Spleen (tissue), 13 donors: ENCODE data around the gene KIAA2012. TPM values are rescaled to one million over a fixed set of nuclear protein-coding genes. Genes with fewer than 3 reads are reported as not detected.

Experiments used
- DNase-seq: peaks from one replicate; pipeline ENCODE4 v3.0.0-alpha.2; 2020
- H3K27ac ChIP-seq, 8 donors: fragments of 200-600 bp; sonication (generic) in 7 of 8; 1 replicate in 4 of 8; 2 replicates in 4 of 8; pipeline versions ENCODE4 v1.5.0 to v1.8.0; 2016 to 2021; ENCODE audit warnings: inconsistent platforms in 4 of 8, mild to moderate bottlenecking in 4 of 8, moderate library complexity in 1 of 8
- H3K27me3 ChIP-seq, 7 donors: fragments of 200-600 bp; sonication (generic) in 6 of 7; replicated peaks in 1 of 7; 1 replicate in 4 of 7; 2 replicates in 3 of 7; pipeline versions ENCODE4 v1.5.0 to v1.8.0; 2016 to 2021; ENCODE audit warnings: inconsistent platforms in 3 of 7, mild to moderate bottlenecking in 1 of 7
- H3K36me3 ChIP-seq, 6 donors: fragments of 200-600 bp; sonication (generic) in 5 of 6; 1 replicate in 4 of 6; 2 replicates in 2 of 6; pipeline versions ENCODE4 v1.5.0 to v1.8.0; 2016 to 2021; ENCODE audit warnings: inconsistent platforms in 2 of 6
- H3K4me1 ChIP-seq, 6 donors: fragments of 200-600 bp; sonication (generic) in 5 of 6; 1 replicate in 3 of 6; 2 replicates in 3 of 6; pipeline versions ENCODE4 v1.5.0 to v1.8.0; 2016 to 2021; ENCODE audit warnings: inconsistent platforms in 3 of 6
- H3K4me3 ChIP-seq, 8 donors: fragments of 200-600 bp; sonication (generic) in 7 of 8; 1 replicate in 4 of 8; 2 replicates in 4 of 8; pipeline versions ENCODE4 v1.5.0 to v1.8.0; 2016 to 2021; ENCODE audit warnings: inconsistent platforms in 4 of 8, mild to moderate bottlenecking in 4 of 8, moderate library complexity in 2 of 8
- H3K9me3 ChIP-seq, 8 donors: fragments of 200-600 bp; sonication (generic) in 7 of 8; 1 replicate in 4 of 8; 2 replicates in 4 of 8; pipeline versions ENCODE4 v1.5.0 to v1.8.0; 2016 to 2021; ENCODE audit warnings: inconsistent platforms in 4 of 8
- POLR2A ChIP-seq, 3 donors: fragments of 450-650 bp; IDR thresholded peaks; one replicate each; pipeline ENCODE4 v1.5.1; 2017; ENCODE audit warnings: antibody characterized with exemption in 3 of 3, mild to moderate bottlenecking in 1 of 3
- POLR2AphosphoS5 ChIP-seq, 3 donors: sonication (generic); formaldehyde crosslinking; IDR thresholded peaks; one replicate each; pipeline ENCODE4 v1.5.1; 2017; ENCODE audit warnings: antibody characterized with exemption in 3 of 3
- WGBS, 5 donors: extraction: QIAGEN DNeasy Blood & Tissue Kit in 3 of 5; methylation state at CpG; one replicate each; pipeline versions ENCODE4 v1.1.5 to v1.1.7; 2013 to 2018; 5-methylcytosine and 5-hydroxymethylcytosine counted together
- intact Hi-C: fragments of 100-400 bp; cut with DNase I; formaldehyde crosslinking; loops from one replicate; pipeline ENCODE4 v1.15.0; 2023; ENCODE audit warnings: low total_unique reads
- long read RNA-seq, 2 donors: transcript quantifications; one replicate each; lab custom pipeline, GENCODE V29; 2026
- polyA plus RNA-seq, 3 donors: library from polyadenylated mRNA; stranded (reverse); fragments of 200-250 nt; gene quantifications; one replicate each; pipeline ENCODE4 v1.2.1, GENCODE V29; 2013
- total RNA-seq, 7 donors: library from RNA; depleted of rRNA in 3 of 7; stranded (reverse); fragments of >200 nt in 3 of 7; fragmentation: NEBNext Ultra II Directional in 4 of 7; extraction: Animal tissue kit (Norgen Biotek cat#: 25700) in 4 of 7; gene quantifications; one replicate each; pipeline versions ENCODE4 v1.1.0 to v1.2.1, GENCODE V29; 2016 to 2021
- TF ChIP-seq, protein P1 (sequence below), 11 experiments: fragments of 200-600 bp in 7 of 11; fragments of 450-650 bp in 4 of 11; sonication (generic) in 4 of 11; IDR thresholded peaks in 8 of 11; conservative IDR thresholded peaks in 3 of 11; 1 replicate in 7 of 11; 2 replicates in 4 of 11; pipeline versions ENCODE4 v1.4.0 to v1.8.0; 2016 to 2021; ENCODE audit warnings: antibody characterized with exemption in 11 of 11, inconsistent platforms in 4 of 11, mild to moderate bottlenecking in 1 of 11
- donor health status: healthy with polysubstance abuse.
- donor health status: DM: no; HTN: no; CAD: no; lungs with moderate emphysema.
- donor health status: DM: no; HTN: no; CAD: no.
- donor health status: Bipolar disorder and iron deficiency.
- donor health status: healthy.
- donor health status: DM: no; HTN: no; CAD: no.
- donor health status: DM: yes; HTN: yes; CAD: no.

Gene KIAA2012
- total RNA-seq, result not detected
- not detected for polyA plus RNA-seq
- long read RNA-seq, donor 1, result 0 reads
- long read RNA-seq, donor 2, result 0 reads

DNA sequence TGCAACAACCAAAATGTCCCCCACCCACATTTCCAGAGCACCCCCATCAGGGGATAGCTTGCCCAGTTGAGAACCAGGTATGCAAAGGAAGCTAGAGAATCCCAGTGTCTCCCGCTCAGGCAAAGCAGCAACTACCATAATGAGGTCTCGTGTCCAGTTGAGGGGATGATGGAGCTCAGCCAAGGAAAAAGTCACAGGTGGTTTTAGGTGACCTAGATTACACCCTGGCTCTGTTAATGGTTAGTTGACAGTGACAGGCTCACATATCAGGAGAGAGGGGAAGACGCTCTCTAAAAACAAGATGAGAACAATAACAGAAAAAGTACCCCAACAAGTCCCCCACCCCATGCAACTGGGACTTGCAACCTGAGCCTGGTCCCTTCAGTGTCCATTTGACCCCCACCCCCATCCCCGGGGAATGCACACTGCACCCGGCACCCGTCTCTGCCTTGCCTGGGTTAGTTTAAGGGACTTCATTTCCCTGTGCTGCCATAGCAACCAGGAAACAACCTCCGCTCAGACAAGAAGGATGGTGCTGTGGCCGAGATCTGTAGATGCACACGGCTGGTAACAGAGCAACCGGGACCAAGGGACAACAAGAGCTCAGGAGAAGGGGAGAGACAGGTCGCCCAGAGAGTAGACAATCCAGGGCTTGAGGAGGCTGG, at the start of gene KIAA2012:
KIAA2012 (plus strand) TSS at position 519 of the 665 bp plus-strand sequence. CDS start 373 bp downstream, outside the sequence.
- no peak within 1 kb of the TSS for H3K4me3 ChIP-seq
- no peak for DNase-seq
- WGBS, 5 donors, result 72 to 91% (median 82%) methylated on average over 11 of the region's 11 CpGs
- H3K4me1 ChIP-seq, result no peaks in the 10 kb centered on the region
- intact Hi-C loops, result no loop called here
- no peaks in the 10 kb centered on the region for H3K36me3 ChIP-seq
- no peaks in the 10 kb centered on the region for H3K9me3 ChIP-seq
- H3K27me3 ChIP-seq, result no peaks in the 10 kb centered on the region
- no peak for TF ChIP-seq POLR2AphosphoS5 (IDR thresholded peaks at IDR 0.05)
- TF ChIP-seq, protein P1, sequence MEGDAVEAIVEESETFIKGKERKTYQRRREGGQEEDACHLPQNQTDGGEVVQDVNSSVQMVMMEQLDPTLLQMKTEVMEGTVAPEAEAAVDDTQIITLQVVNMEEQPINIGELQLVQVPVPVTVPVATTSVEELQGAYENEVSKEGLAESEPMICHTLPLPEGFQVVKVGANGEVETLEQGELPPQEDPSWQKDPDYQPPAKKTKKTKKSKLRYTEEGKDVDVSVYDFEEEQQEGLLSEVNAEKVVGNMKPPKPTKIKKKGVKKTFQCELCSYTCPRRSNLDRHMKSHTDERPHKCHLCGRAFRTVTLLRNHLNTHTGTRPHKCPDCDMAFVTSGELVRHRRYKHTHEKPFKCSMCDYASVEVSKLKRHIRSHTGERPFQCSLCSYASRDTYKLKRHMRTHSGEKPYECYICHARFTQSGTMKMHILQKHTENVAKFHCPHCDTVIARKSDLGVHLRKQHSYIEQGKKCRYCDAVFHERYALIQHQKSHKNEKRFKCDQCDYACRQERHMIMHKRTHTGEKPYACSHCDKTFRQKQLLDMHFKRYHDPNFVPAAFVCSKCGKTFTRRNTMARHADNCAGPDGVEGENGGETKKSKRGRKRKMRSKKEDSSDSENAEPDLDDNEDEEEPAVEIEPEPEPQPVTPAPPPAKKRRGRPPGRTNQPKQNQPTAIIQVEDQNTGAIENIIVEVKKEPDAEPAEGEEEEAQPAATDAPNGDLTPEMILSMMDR (IDR thresholded peaks at IDR 0.05 in 8 of 11, conservative IDR thresholded peaks at IDR 0.05 in 3 of 11), result no peak
- no peak for TF ChIP-seq POLR2A (IDR thresholded peaks at IDR 0.05)
- H3K27ac ChIP-seq, result no peak within 1 kb of the TSS

DNA sequence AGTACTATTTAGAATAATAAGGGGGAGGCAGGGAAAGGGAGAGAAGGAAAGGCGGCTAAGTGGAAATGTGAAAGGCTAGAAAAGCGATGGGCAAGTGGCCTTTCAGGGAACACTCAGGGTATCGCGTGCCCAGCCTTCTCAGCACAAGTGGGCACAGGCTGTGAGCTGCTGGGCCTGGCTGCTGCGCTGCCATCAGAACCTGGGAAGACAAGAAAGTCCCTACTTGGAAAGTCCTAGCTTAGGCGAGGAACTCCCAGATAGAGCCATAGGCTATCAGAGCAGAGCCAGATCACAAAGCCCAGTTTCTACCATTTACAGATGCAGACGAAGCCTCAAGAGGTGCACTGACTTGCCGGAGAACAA, 49.2 kb upstream of the KIAA2012 start:
- no peak for DNase-seq
- Histone ChIP-seq H3K9me3 (no peaks in the 10 kb centered on the region), H3K36me3 (no peaks in the 10 kb centered on the region), H3K4me3 (no peak overlapping the region), H3K27ac (no peak overlapping the region), H3K27me3 (peaks cover 0 to 9% (median 0%) of the 10 kb centered on the region in 7 donors), H3K4me1 (no peaks in the 10 kb centered on the region)
- intact Hi-C loops, result no loop called here
- 83 to 94% (median 91%) methylated on average over 8 of the region's 8 CpGs for WGBS, 5 donors
- no peak for TF ChIP-seq POLR2A (IDR thresholded peaks at IDR 0.05)
- TF ChIP-seq, protein P1 (IDR thresholded peaks at IDR 0.05 in 8 of 11, conservative IDR thresholded peaks at IDR 0.05 in 3 of 11), result no peak
- TF ChIP-seq POLR2AphosphoS5 (IDR thresholded peaks at IDR 0.05), result no peak

DNA sequence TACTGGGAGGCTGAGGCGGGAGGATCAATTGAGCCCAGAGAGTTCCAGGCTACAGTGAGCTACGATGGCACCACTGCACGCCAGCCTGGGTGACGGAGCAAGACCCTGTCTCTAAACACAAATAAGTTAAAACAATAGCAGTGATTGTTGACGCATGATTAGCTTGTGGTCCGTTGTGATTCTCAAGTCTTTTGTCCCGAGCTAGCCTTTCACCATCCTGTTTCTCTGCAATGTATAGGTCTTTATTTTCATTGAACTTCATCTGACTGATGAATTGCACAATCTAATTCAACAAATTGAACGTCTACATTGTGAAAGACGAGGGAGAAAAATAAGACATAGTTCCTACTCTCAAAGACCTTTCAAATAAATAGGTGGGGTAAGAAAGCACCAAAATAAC, 48.2 kb upstream of the KIAA2012 start:
- no peak overlapping the region for H3K4me3 ChIP-seq
- no peak overlapping the region for H3K27ac ChIP-seq
- no peaks in the 10 kb centered on the region for H3K36me3 ChIP-seq
- H3K9me3 ChIP-seq, result no peaks in the 10 kb centered on the region
- no peak for DNase-seq
- peaks cover 0 to 9% (median 0%) of the 10 kb centered on the region in 7 donors for H3K27me3 ChIP-seq
- WGBS, 5 donors, result 80 to 91% (median 85%) methylated on average over 9 of the region's 9 CpGs
- intact Hi-C loops, result no loop called here
- no peaks in the 10 kb centered on the region for H3K4me1 ChIP-seq
- no peak for TF ChIP-seq POLR2AphosphoS5 (IDR thresholded peaks at IDR 0.05)
- TF ChIP-seq, protein P1 (IDR thresholded peaks at IDR 0.05 in 8 of 11, conservative IDR thresholded peaks at IDR 0.05 in 3 of 11), result no peak
- no peak for TF ChIP-seq POLR2A (IDR thresholded peaks at IDR 0.05)

DNA sequence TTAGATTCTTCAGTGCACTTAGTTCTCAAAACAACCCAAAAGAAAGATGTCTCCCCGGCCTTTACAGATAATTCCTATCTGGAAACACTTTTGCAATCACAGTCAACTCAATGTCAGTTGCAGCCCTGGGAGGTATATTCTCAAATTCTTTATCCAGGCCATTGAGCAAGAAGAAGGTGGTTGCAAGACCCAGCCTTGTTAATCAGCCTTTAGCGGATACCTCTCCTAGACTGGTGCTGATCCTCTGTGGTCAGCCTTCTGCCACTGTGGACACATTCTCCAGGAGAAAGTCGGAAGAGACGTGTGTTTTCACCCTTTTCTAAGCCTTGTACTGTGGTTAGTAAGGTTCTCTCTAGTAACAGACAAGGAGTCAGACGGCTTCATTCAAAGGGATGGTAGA, 47.2 kb upstream of the KIAA2012 start:
- no peak overlapping the region for H3K27ac ChIP-seq
- no peaks in the 10 kb centered on the region for H3K4me1 ChIP-seq
- intact Hi-C loops, result no loop called here
- no peak overlapping the region for H3K4me3 ChIP-seq
- H3K36me3 ChIP-seq, result no peaks in the 10 kb centered on the region
- DNase-seq, result no peak
- no peaks in the 10 kb centered on the region for H3K9me3 ChIP-seq
- peaks cover 0 to under 1% (median 0%) of the 10 kb centered on the region in 7 donors for H3K27me3 ChIP-seq
- WGBS, 5 donors, result 80 to 90% (median 86%) methylated on average over 5 of the region's 5 CpGs
- TF ChIP-seq POLR2A (IDR thresholded peaks at IDR 0.05) (no peak), POLR2AphosphoS5 (IDR thresholded peaks at IDR 0.05) (no peak)
- TF ChIP-seq, protein P1 (IDR thresholded peaks at IDR 0.05 in 8 of 11, conservative IDR thresholded peaks at IDR 0.05 in 3 of 11), result no peak
